Mesodermal cell (in vitro differentiated cells): ENCODE measurements around the gene DUSP22.

Source experiments
- H3K27ac ChIP-seq: 2 replicates; pipeline ENCODE4 v1.7.0; 2013; ENCODE audit warnings: mild to moderate bottlenecking, low read depth, low read length, moderate library complexity; ENCODE audit not compliant: severe bottlenecking
- H3K36me3 ChIP-seq: 2 replicates; pipeline ENCODE4 v1.7.1; 2013; ENCODE audit warnings: mild to moderate bottlenecking, low read length, moderate library complexity; ENCODE audit not compliant: control insufficient read depth, insufficient read depth
- H3K4me1 ChIP-seq: one replicate; pipeline ENCODE4 v1.7.1; 2013; ENCODE audit warnings: mild to moderate bottlenecking, low read length; ENCODE audit not compliant: insufficient read depth, control insufficient read depth, poor library complexity, severe bottlenecking
- H3K4me3 ChIP-seq: 2 replicates; pipeline ENCODE4 v1.7.0; 2013; ENCODE audit warnings: low read length, control low read depth, mild to moderate bottlenecking; ENCODE audit not compliant: insufficient read depth, poor library complexity, severe bottlenecking; ENCODE audit errors: extremely low read depth
- H3K9me3 ChIP-seq: 2 replicates; pipeline ENCODE4 v1.7.1; 2013; ENCODE audit warnings: mild to moderate bottlenecking, low read length, moderate library complexity; ENCODE audit not compliant: control insufficient read depth
- WGBS, 2 experiments: methylation state at CpG; one replicate each; pipeline ENCODE4 v1.1.5; 2013; ENCODE audit warnings: missing lambda C conversion rate in 2 of 2; ENCODE audit not compliant: insufficient coverage in 2 of 2; 5-methylcytosine and 5-hydroxymethylcytosine counted together

Gene DUSP22

DNA sequence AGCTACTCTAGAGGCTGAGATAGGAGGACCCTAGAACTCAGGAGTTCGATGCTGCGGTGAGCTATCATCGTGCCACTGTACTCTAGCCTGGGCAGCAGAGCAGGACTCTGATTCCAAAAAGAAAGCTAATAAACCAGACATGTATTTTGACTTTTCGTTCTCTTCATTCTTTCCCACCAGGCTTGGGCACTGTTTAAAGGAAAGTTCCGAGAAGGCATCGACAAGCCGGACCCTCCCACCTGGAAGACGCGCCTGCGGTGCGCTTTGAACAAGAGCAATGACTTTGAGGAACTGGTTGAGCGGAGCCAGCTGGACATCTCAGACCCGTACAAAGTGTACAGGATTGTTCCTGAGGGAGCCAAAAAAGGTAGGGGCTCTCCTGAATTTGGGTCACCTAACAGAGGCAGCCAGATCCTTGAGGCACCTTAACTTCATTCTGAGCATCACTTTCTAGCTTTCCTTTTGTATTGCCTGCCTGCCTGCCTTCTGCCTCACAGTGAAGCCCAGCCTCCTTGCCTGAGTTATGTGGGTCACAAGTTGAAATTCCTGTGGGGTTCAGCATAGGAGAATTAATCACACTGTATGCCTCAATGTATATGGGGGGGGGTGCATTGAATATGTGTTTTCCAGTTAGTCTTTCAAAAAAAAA, 102.5 kb downstream of the DUSP22 start:
- Histone ChIP-seq H3K27ac (no peak overlapping the region), H3K9me3 (no peaks in the 10 kb centered on the region), H3K36me3 (no peaks in the 10 kb centered on the region), H3K4me1 (peaks cover 9% of the 10 kb centered on the region), H3K4me3 (no peak overlapping the region)
- 94 to 97% methylated on average over 13 of the region's 13 CpGs for WGBS, 2 experiments

DNA sequence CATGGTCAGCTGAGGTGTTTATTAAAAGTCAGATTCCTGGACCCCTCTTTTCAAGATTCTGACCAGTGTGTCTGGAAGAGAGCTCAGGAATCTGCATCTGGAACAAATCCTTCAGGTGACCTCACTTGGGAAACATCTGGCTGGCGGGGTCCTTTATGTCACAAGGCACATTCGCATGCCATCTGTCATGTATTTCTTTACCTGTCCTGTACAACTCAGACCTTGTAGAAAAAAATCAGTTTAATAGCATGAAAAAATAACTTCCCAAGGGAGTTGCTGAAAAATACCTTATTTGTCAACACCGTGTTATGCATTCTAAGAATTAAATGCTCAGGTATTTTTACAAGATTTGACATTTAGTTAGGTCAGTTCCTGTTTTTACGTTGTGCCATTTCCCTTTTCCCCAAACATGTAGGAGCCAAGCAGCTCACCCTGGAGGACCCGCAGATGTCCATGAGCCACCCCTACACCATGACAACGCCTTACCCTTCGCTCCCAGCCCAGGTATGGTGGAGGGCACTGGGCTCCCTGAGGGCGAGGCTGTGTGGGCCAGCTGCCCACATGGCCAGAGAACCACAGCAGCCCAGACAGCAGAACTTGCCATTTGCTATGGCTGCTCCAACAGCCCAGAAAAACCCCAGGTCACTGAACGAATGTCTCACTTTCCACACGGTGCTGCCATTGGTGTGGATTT, 103.3 kb downstream of the DUSP22 start:
- Histone ChIP-seq H3K4me3 (no peak overlapping the region), H3K4me1 (peaks cover 9% of the 10 kb centered on the region), H3K27ac (no peak overlapping the region), H3K9me3 (no peaks in the 10 kb centered on the region), H3K36me3 (no peaks in the 10 kb centered on the region)
- 79 to 95% methylated on average over 5 to 6 of the region's 10 CpGs for WGBS, 2 experiments

DNA sequence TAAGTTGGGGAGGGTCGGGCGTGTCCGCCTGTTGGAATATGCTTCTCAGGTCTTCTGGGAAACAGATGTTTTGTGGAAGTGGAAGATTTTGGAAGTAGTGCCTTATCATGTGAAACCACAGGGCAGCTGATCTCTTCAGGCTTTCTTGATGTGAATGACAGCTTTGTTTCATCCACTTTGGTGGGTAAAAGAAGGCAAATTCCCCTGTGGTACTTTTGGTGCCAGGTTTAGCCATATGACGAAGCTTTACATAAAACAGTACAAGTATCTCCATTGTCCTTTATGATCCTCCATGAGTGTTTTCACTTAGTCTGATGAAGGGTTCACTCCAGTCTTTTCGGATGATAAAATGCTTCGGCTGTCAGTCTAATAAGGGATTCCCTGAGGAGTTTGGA, 103.8 kb downstream of the DUSP22 start:
- peaks cover 9% of the 10 kb centered on the region for H3K4me1 ChIP-seq
- H3K9me3 ChIP-seq = no peaks in the 10 kb centered on the region
- H3K36me3 ChIP-seq = no peaks in the 10 kb centered on the region
- no peak overlapping the region for H3K27ac ChIP-seq
- 89 to 94% methylated on average over 3 to 6 of the region's 6 CpGs for WGBS, 2 experiments
- H3K4me3 ChIP-seq = no peak overlapping the region

DNA sequence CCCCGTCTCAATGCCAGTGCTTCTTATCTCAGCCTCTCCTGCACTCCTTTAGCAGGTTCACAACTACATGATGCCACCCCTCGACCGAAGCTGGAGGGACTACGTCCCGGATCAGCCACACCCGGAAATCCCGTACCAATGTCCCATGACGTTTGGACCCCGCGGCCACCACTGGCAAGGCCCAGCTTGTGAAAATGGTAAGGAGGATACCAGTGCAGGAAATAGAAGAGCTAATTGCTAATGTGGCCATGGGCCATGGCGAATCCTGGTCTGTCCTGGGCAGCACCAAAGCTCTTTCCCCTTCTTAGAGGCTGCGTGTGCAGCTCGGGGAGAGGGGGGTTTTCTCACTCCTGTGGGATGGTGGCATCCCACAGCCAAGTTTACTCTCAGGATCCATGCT, 104.8 kb downstream of the DUSP22 start:
- H3K4me3 ChIP-seq = no peak overlapping the region
- H3K27ac ChIP-seq = no peak overlapping the region
- peaks cover 9% of the 10 kb centered on the region for H3K4me1 ChIP-seq
- no peaks in the 10 kb centered on the region for H3K9me3 ChIP-seq
- 85 to 88% methylated on average over 9 of the region's 13 CpGs for WGBS, 2 experiments
- H3K36me3 ChIP-seq = no peaks in the 10 kb centered on the region

DNA sequence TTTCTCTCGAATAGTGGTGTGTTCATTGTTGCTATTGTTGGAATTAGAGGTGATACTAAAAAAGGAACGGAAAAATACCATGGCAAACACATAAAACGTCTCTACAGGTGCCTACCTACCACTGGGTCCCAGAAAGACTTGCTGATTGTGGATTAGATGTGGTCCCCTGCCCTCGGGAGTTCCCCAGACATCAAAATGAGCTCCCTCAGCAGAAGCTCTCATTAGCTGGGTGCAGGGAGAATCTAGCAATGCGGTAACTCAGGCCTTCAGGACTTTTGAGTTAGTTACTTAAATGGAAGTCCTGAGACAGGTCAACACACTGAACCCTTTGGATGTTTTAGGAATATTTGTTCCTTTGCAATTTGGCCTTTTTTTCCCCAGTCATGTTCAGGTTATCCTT, 105.3 kb downstream of the DUSP22 start:
- peaks cover 6% of the 10 kb centered on the region for H3K4me1 ChIP-seq
- H3K4me3 ChIP-seq = no peak overlapping the region
- WGBS, 2 experiments = 77 to 87% methylated on average over 4 to 5 of the region's 5 CpGs
- no peaks in the 10 kb centered on the region for H3K36me3 ChIP-seq
- H3K27ac ChIP-seq = no peak overlapping the region
- H3K9me3 ChIP-seq = no peaks in the 10 kb centered on the region

DNA sequence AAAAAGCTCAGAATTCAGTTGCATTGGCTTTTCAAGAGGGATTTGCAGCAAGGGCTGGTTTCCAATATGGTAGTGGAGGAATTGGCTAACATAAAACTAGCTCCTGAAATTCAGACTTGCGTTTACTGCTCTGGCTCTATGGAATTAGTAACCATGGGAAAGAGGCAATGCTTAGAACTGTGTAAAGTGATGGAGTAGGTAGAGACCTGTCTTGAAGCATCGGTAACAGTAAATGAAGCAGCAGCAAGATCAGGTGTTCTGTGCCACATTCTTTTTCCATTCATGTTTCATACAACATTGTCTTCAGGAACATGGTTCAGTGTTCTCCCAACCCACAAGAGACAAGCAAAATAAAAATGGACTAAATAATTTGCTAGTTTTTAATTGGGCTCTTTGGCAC, 105.8 kb downstream of the DUSP22 start:
- WGBS, 2 experiments = 88 to 100% methylated on average over 1 of the region's 2 CpGs
- no peaks in the 10 kb centered on the region for H3K9me3 ChIP-seq
- no peak overlapping the region for H3K27ac ChIP-seq
- peaks cover 5% of the 10 kb centered on the region for H3K4me1 ChIP-seq
- no peaks in the 10 kb centered on the region for H3K36me3 ChIP-seq
- H3K4me3 ChIP-seq = no peak overlapping the region

DNA sequence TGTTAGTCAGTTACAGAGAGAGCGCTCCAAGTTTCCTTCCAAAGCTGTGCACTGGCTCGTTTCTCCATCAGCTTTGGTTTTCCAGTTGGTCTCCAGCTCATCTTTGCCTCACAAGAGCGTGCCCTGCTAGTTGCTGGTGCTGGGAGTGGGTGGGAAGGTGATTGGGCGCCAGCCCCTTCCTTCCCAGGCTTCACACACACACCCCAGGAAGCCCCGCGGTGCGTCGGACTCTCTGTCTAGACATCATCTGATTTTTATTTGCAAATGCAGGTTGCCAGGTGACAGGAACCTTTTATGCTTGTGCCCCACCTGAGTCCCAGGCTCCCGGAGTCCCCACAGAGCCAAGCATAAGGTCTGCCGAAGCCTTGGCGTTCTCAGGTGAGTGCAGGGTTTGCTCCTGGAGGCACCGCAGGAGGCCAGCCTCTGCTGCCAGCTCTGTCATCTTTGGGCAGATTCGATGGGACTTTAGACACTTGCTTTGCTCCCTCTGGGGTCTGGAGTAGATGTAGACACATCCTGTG, 106.3 kb downstream of the DUSP22 start:
- H3K4me1 ChIP-seq = peaks cover 5% of the 10 kb centered on the region
- no peak overlapping the region for H3K27ac ChIP-seq
- H3K9me3 ChIP-seq = no peaks in the 10 kb centered on the region
- 87 to 89% methylated on average over 6 to 11 of the region's 13 CpGs for WGBS, 2 experiments
- no peaks in the 10 kb centered on the region for H3K36me3 ChIP-seq
- no peak overlapping the region for H3K4me3 ChIP-seq

DNA sequence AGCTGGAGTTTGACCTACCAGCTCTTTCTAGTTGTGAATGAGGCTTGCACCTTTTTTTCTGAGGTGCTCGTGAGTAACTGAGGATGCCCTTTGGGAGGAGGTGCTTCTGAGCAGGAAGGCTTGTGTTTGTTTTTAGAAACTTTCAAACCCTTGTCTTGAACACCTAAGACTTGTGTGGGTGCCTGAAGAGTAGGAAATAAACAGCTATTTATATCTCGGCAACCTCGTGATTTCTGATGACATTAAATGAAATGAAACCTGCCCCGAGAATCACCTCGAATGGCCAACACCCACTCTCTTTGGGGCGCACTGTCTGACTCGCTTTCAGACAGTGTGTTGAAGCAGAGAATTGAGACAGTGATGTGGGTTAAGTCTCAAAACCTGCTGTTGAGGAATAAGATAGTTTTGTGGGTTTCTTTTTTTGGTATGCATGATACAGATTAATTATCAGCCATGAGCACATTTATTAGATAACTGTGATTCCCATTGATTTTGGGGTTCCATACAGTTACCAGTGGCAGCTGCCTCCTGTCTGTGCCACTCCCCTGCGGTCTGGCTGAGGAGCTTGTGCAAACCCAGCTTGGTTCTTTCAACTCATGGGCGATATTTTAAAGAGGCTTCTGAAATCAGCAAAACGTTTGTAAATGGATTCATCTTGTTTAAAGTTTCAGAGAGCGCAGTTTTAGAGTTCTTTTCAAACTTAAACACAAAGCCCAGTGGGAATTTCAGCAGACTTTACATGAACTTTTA, 107.7 kb downstream of the DUSP22 start:
- Histone ChIP-seq H3K4me1 (peaks cover 4% of the 10 kb centered on the region), H3K36me3 (no peaks in the 10 kb centered on the region), H3K27ac (no peak overlapping the region), H3K4me3 (no peak overlapping the region), H3K9me3 (no peaks in the 10 kb centered on the region)
- 85 to 95% methylated on average over 8 to 9 of the region's 11 CpGs for WGBS, 2 experiments

DNA sequence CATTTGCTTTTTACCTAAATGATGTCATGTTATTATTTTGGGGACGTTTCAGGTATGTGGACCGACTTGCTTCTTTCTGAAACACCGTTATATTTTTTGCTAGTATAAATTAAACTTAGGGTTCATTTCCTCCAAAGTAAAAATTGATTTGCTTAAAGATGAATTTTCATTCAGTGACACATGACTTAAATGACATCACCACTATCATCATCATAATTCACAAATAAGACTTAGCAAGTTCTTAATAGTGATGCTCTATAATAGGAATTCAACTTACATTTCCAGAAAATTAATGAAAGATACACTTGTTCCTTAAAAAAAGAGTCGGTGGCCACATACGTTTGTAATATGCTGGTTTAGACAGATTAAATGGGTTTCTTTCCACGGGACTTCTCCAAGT, 108.5 kb downstream of the DUSP22 start:
- no peak overlapping the region for H3K27ac ChIP-seq
- H3K36me3 ChIP-seq = no peaks in the 10 kb centered on the region
- H3K9me3 ChIP-seq = no peaks in the 10 kb centered on the region
- no peak overlapping the region for H3K4me3 ChIP-seq
- WGBS, 2 experiments = 60 to 92% methylated on average over 1 to 3 of the region's 6 CpGs
- no peaks in the 10 kb centered on the region for H3K4me1 ChIP-seq
